ENCODE results near the gene ADK.

DNA sequence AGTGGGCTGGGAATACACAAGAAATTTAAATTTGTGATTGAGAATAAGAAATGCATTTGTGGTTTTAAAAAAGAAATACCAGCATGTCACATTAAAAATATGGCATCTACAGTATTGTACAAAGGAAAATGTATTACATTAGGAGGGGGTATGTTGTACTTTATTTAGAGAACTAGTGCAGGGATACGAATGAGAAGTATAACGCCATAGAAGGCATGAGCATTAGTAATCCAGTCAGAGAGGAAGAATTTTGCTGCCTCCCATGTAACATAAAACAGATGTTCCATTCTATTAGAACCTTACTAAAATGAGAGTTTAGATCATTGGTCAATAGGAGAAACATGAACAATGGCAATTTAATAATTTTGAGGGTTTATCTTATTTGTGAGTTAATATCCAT, 182.2 kb downstream of the ADK start:
- TF ChIP-seq, protein P1, sequence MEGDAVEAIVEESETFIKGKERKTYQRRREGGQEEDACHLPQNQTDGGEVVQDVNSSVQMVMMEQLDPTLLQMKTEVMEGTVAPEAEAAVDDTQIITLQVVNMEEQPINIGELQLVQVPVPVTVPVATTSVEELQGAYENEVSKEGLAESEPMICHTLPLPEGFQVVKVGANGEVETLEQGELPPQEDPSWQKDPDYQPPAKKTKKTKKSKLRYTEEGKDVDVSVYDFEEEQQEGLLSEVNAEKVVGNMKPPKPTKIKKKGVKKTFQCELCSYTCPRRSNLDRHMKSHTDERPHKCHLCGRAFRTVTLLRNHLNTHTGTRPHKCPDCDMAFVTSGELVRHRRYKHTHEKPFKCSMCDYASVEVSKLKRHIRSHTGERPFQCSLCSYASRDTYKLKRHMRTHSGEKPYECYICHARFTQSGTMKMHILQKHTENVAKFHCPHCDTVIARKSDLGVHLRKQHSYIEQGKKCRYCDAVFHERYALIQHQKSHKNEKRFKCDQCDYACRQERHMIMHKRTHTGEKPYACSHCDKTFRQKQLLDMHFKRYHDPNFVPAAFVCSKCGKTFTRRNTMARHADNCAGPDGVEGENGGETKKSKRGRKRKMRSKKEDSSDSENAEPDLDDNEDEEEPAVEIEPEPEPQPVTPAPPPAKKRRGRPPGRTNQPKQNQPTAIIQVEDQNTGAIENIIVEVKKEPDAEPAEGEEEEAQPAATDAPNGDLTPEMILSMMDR (IDR thresholded peaks at IDR 0.05 in 4 of 5, conservative IDR thresholded peaks at IDR 0.05 in 1 of 5), result no peak
- TF ChIP-seq POLR2A (IDR thresholded peaks at IDR 0.05), result no peak
